GM21717 (cell line): ENCODE measurements around the gene SLC38A1.
"Not testable (repeated sequence)": the region's sequence is repeated elsewhere in the genome, so short reads cannot be mapped to it uniquely, and the experiment has no call there.

ENCODE experiments used
- ATAC-seq: cut with Tn5 transposase; IDR thresholded peaks from one replicate; pipeline ENCODE4 v1.9.1; 2021; ENCODE audit warnings: mild to moderate bottlenecking, moderate library complexity; ENCODE audit not compliant: unreplicated experiment

The SLC38A1 gene

GRCh38 chr12:46265102-46265501 lies 3.7 kb downstream of the SLC38A1 start:
- no peak for ATAC-seq

DNA sequence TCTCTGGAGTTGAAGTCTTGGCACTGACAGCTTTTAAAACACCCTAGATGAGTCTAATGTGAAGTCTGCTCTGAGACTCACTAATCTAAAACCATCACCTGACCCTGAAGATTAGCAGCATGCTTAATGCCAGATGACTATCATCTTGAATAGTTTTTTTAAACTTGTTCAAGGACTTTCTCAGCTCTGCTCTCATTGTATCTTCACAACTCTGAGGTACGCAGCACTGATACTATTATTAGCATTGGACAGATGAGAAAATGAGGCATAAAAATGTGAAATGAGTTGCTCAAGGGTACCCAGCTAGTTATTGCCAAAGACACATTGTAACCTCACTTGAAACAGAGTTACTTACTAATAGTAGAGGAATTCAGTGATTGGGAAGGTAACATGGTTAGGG lies 4.8 kb downstream of the SLC38A1 start:
- no peak for ATAC-seq

- no peak for ATAC-seq
These were observed 5.5 kb downstream of the SLC38A1 start for GRCh38 chr12:46263140-46264016.

DNA sequence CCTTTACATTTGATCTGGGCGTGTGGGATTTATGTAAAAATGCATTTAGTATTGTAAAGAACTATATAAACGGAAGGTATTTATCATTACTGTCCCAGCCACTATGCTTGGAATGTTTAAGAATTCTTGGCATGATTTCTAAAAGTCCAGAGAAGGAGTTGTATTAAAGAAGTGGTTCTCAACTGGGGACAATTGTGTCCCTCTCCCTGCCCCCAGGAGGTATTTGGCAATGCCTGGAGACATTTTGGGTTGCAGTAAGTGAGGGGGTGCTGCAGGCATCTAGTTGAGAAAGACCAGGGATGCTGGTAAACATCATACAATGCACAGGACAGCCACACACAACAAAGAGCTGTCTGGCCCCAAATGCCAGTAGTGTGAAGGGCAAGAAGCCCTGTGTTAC lies 7.2 kb downstream of the SLC38A1 start:
- ATAC-seq: no peak

DNA sequence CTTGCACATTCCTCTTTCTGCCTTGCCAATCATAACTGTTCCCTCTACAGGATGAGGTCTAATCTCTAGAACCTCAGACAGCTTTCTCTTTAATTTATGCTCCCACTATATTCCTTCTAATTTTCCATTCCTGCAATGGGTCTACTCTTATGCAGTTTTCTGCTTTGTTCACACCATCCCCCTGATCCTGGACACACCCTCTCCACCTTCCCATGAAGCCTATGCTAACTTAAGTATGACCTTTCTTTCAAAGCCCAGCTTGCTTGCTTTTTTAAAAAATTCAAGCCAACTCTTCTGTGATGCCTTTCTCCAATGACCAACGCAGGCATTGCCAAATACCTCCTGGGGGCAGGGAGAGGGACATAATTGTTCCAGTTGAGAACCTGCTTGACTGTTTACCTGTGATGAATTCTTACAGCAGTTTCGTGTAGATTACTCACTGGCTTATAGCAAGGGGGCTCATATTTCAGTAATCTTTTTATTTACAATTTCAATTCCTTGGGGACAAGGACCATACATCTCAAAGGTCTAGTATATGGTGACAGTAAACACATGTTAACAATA lies 7.8 kb downstream of the SLC38A1 start:
- no peak for ATAC-seq

- no peak for ATAC-seq
These were observed 8.5 kb downstream of the SLC38A1 start for GRCh38 chr12:46260124-46260912.

- no peak for ATAC-seq
These were observed 9.1 kb downstream of the SLC38A1 start for GRCh38 chr12:46259713-46260112.

DNA sequence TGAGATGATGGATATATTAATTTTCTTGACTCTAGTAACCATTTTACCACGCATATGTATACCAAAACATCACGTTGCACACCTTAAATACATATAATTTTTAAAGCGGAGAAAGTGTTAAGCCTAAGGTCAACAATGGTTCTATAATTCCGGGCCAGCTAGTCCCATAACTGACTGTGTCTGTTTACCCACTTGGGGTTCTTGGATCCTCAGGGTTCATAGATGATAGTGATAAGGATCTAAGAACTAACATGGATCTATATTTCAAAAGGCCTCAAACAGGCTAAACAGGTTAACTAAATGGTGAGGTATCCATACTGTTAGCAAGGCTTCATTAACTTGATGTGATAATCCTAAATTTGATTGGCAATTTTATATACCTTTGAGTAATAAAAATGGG lies 9.8 kb downstream of the SLC38A1 start:
- no peak for ATAC-seq

- ATAC-seq: no peak
These were observed 10.7 kb downstream of the SLC38A1 start for GRCh38 chr12:46258129-46258528.

DNA sequence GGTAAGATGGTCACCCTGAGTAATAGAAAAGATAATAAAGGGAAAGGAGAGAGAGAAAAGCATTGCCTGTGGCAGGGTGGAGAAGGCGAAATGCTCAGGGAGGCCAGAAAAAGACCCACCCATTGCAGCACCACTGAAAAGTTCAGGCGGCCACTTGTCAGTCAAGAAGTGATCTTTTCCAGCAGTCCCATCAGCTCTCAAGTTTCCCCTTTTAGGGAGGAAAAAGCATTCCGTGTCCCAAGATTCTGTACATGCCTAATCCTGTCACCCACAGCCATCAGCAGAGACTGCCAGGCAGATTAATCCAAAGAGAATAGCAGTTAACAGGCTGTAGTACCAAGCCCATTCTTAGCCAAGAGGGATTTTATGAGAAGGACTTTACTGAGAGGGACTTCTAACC lies 11.9 kb downstream of the SLC38A1 start:
- ATAC-seq: no peak

DNA sequence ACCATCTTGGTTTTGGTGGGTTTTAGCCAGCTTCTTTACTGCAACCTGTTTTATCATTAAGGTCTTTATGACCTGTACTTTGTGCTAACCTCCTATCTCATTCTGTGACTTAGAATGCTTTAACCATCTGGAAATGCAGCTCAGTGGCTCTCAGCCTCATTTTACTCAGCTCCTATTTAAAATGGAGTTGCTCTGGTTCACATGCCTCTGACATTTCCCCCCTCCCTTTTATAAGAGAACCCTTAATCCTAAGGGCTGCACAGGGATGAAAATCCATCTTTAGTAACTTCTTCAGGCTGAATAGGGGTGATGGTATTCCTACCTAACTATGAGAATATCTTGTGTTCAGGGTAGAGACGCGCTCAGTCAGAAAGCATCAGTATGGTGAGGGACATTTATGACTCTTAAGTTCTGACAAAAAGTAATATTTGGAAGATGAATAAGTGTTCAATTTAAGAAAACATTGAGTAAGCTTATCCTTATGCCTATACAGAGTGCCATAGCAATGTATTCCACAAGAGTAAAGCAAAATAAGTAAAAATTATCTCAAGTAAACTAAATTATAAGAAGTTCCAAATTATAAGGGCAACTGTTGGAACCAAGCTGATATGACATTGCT lies 15.2 kb downstream of the SLC38A1 start:
- ATAC-seq: no peak

DNA sequence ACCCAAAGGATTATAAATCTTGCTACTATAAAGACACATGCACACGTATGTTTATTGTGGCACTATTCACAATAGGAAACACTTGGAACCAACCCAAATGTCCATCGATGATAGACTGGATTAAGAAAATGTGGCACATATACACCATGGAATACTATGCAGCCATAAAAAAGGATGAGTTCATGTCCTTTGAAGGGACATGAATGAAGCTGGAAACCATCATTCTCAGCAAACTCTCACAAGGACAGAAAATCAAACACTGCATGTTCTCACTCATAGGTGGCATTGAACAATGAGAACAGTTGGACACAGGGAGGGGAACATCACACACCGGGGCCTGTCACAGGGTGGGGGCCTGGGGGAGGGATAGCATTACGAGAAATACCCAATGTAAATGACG lies 16.8 kb downstream of the SLC38A1 start:
- not testable (repeated sequence) for ATAC-seq

- not testable (repeated sequence) for ATAC-seq
These were observed 18.9 kb downstream of the SLC38A1 start for GRCh38 chr12:46249960-46250359.

GRCh38 chr12:46246021-46246700 lies 22.7 kb downstream of the SLC38A1 start:
- ATAC-seq: no peak

DNA sequence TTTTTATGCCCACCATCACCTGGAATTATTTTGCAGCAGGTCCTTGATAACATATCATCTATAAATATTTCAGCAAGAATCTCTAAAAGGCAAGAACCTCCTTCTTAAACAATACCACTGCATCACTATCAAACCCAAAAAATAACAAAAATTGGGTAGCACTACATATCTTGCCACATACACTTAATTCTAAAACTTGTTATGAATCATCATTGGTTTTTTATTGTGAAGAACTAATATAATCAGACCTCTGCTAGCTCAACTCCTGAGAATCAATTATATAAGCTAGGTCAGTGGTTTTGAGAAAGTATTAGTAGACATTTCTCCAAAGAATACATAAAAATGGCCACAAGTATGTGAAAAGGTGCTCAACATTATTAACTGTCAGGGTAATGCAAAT lies 23.8 kb downstream of the SLC38A1 start:
- ATAC-seq: no peak

- ATAC-seq: no peak
These were observed 24.4 kb downstream of the SLC38A1 start for GRCh38 chr12:46244273-46244915.

GRCh38 chr12:46242569-46242968 lies 26.3 kb downstream of the SLC38A1 start:
- ATAC-seq: no peak

DNA sequence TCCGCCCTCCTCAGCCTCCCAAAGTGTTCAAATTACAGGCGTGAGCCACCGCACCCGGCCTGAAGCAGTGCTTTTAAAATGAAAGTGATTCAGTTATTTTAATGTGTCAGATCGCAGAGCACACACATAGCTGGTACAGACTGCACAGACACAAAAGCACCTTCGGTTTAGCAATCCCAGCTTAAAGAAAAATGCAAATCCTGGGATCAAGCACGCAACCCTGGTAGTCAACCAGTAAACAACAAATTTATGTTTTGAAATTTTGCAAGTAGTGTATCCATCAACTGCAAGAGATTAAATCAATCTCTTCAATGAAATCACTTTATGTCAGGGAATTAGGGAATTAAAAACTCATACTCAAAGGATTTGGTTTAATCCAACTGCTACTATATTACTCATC lies 28.4 kb downstream of the SLC38A1 start:
- ATAC-seq: no peak

DNA sequence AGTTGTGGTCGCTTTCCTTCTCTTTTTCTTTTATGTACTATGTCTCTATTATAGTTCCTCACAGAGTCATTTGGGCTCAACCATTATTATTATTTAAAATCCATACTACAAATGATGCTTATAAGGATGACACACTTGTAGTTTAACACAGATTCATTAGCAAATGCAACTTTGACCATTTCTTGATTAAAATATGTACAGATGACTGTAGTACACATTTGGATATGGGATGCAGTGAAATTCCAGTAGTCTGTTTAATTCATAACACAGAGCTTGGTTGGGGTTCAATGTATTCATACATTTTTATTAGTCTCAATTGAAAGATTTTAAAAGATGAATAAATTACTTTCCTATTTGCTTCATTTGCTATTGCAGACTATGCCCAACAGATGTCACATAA lies 30.0 kb downstream of the SLC38A1 start:
- ATAC-seq: no peak

GRCh38 chr12:46237371-46238045 lies 31.3 kb downstream of the SLC38A1 start:
- no peak for ATAC-seq
